ENCODE data around the gene POLE3.
"Not testable (repeated sequence)": the region's sequence is repeated elsewhere in the genome, so short reads cannot be mapped to it uniquely, and the experiment has no call there.

Gene POLE3

GRCh38 chr9:113375057-113376023, 35.1 kb downstream of the POLE3 start:
- DNase-seq: no peak

- no peak for DNase-seq
Measured at GRCh38 chr9:113373676-113374392, 36.6 kb downstream of the POLE3 start.

GRCh38 chr9:113373256-113373655, 37.2 kb downstream of the POLE3 start:
- DNase-seq: no peak

GRCh38 chr9:113372059-113372458, 38.4 kb downstream of the POLE3 start:
- no peak for DNase-seq

- DNase-seq: no peak
Measured at GRCh38 chr9:113370806-113371325, 39.6 kb downstream of the POLE3 start.

- no peak for DNase-seq
Measured at GRCh38 chr9:113369855-113370140, 40.7 kb downstream of the POLE3 start.

- DNase-seq: no peak
Measured at GRCh38 chr9:113368982-113369854, 41.3 kb downstream of the POLE3 start.

- no peak for DNase-seq
Measured at GRCh38 chr9:113368348-113368981, 42.0 kb downstream of the POLE3 start.

GRCh38 chr9:113365652-113366051, 44.8 kb downstream of the POLE3 start:
- not testable (repeated sequence) for DNase-seq

- DNase-seq: no peak
Measured at GRCh38 chr9:113364951-113365350, 45.5 kb downstream of the POLE3 start.

GRCh38 chr9:113363336-113363735, 47.1 kb downstream of the POLE3 start:
- DNase-seq: no peak

GRCh38 chr9:113361304-113362018, 49.0 kb downstream of the POLE3 start:
- peak; percentile 10 for DNase-seq

GRCh38 chr9:113360242-113360842, 50.1 kb downstream of the POLE3 start:
- DNase-seq: no peak

GRCh38 chr9:113359385-113359784, 51.1 kb downstream of the POLE3 start:
- no peak for DNase-seq

Measured in SHP77 treated with DMSO at 0.1 percent for 48 hours (cell line).